GM18502 (cell line): ENCODE results near the gene ARID3C.

ENCODE experiments used
- ATAC-seq: cut with Tn5 transposase; IDR thresholded peaks from one replicate; pipeline ENCODE4 v1.9.1; 2021; ENCODE audit warnings: mild to moderate bottlenecking; ENCODE audit not compliant: unreplicated experiment, poor library complexity

Gene ARID3C

GRCh38 chr9:34628656-34629490 is at the start of gene ARID3C:
ARID3C (minus strand) TSS chr9:34629066; CDS start chr9:34628014, 1,052 bp downstream.
- ATAC-seq = no peak

GRCh38 chr9:34675869-34676268 is 47.0 kb upstream of the ARID3C start:
- ATAC-seq = no peak

- ATAC-seq = no peak
Measured at GRCh38 chr9:34675048-34675714, 46.3 kb upstream of the ARID3C start.

- ATAC-seq = no peak
Measured at GRCh38 chr9:34674440-34674839, 45.6 kb upstream of the ARID3C start.

- no peak for ATAC-seq
Measured at GRCh38 chr9:34671307-34671706, 42.4 kb upstream of the ARID3C start.

GRCh38 chr9:34669809-34670562 is 41.1 kb upstream of the ARID3C start:
- no peak for ATAC-seq

GRCh38 chr9:34665381-34666250 is 36.8 kb upstream of the ARID3C start:
- peak; percentile 80 for ATAC-seq

- peak; percentile 28 for ATAC-seq
Measured at GRCh38 chr9:34665067-34665380, 36.2 kb upstream of the ARID3C start.

- peak; percentile 58 for ATAC-seq
Measured at GRCh38 chr9:34664281-34665066, 35.6 kb upstream of the ARID3C start.

GRCh38 chr9:34663303-34663605 is 34.4 kb upstream of the ARID3C start:
- no peak for ATAC-seq

- no peak for ATAC-seq
Measured at GRCh38 chr9:34662526-34663302, 33.8 kb upstream of the ARID3C start, which contains the start of gene CCL27. CCL27 (minus strand) TSS chr9:34662657; CDS start chr9:34662633, 24 bp downstream.

GRCh38 chr9:34659592-34660253 is 30.9 kb upstream of the ARID3C start:
- ATAC-seq = no peak

GRCh38 chr9:34658461-34658860 is 29.6 kb upstream of the ARID3C start:
- ATAC-seq = no peak

GRCh38 chr9:34656992-34657391 is 28.1 kb upstream of the ARID3C start:
- ATAC-seq = no peak

GRCh38 chr9:34655394-34655793 is 26.5 kb upstream of the ARID3C start:
- ATAC-seq = no peak

GRCh38 chr9:34654323-34655051 is 25.6 kb upstream of the ARID3C start:
- ATAC-seq = no peak
